Erythroblast (primary cell): ENCODE results near the gene NPW.
A peak's percentile ranks its signal among the peaks of the same experiment; 100 is the strongest.

Experiments used
- GATA1 ChIP-seq: IDR thresholded peaks from 2 replicates; pipeline ENCODE4 v1.6.1; 2011; ENCODE audit warnings: low read depth, mild to moderate bottlenecking, control low read depth, low read length, moderate library complexity
- POLR2A ChIP-seq: IDR thresholded peaks from 2 replicates; pipeline ENCODE4 v1.6.1; 2011; ENCODE audit warnings: mild to moderate bottlenecking, low read length

DNA sequence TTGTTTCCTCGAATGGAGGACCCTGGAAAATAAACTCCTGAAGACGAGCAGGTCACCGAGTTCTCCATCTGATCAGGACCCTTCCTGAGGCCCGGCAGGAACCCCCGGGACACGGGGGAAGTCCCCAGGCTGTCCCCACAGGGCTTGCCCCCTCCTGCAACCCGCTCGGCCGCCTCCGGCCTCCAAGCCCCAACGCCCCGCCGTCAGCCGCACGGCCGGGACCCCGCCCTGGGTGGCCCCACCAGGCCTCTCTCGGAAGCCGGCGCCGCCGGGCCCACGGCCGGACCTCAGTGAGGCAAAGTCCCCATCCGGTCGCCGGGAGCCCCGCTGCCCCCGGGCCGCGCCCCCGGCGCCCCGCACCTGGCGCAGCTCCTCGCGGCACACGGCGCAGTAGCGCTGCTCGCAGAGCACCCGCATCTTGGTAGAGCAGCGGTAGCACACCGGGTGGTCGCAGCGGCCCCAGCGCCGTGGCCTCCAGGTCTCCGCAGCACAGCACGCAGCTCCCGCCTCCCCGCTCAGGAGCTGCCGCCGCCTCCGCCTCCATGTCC, 10.3 kb upstream of the NPW start:
- TF ChIP-seq POLR2A (peak; percentile 32), GATA1 (no peak)
